Activated B cell treated with CpG ODN at 0.5 μM for 24 hours (primary cell): ENCODE data around the gene MATR3. TPM values are rescaled to one million over a fixed set of nuclear protein-coding genes. Genes with fewer than 3 reads are reported as not detected.

Source experiments
- ATAC-seq: fragments of 200-7000 bp; cut with Tn5 transposase; one replicate; pipeline ENCODE4 v1.10.0; 2021; ENCODE audit warnings: low read depth, mild to moderate bottlenecking, moderate library complexity
- CTCF ChIA-PET: fragments of 350-600 bp; sonication (Branson Sonifier 250); formaldehyde crosslinking; loops from one replicate; lab custom pipeline; 2021; ENCODE audit warnings: antibody characterized with exemption; lab: Charles Lee
- POLR2A ChIA-PET: fragments of 350-600 bp; sonication (Branson Sonifier 250); formaldehyde crosslinking; loops from one replicate; lab custom pipeline; 2021; ENCODE audit warnings: antibody characterized with exemption; lab: Charles Lee
- DNase-seq: peaks from one replicate; pipeline ENCODE4 v3.0.0; 2022
- H3K27ac Mint-ChIP-seq: one replicate; pipeline ENCODE4 v1.8.0; 2020; ENCODE audit warnings: mixed read lengths
- H3K27me3 Mint-ChIP-seq: one replicate; pipeline ENCODE4 v1.8.0; 2021; ENCODE audit warnings: mixed read lengths
- H3K36me3 Mint-ChIP-seq: one replicate; pipeline ENCODE4 v1.8.0; 2021; ENCODE audit warnings: low read depth, mixed read lengths
- H3K4me1 Mint-ChIP-seq: one replicate; pipeline ENCODE4 v1.8.0; 2021; ENCODE audit warnings: mixed read lengths
- H3K4me3 Mint-ChIP-seq: one replicate; pipeline ENCODE4 v1.8.0; 2020; ENCODE audit warnings: mild to moderate bottlenecking, mixed read lengths
- H3K9me3 Mint-ChIP-seq: one replicate; pipeline ENCODE4 v1.8.0; 2020; ENCODE audit warnings: mixed read lengths
- CTCF ChIP-seq: fragments of 200-600 bp; IDR thresholded peaks from one replicate; pipeline ENCODE4 v1.8.0; 2022; ENCODE audit warnings: antibody characterized with exemption, mild to moderate bottlenecking
- intact Hi-C: fragments of 100-400 bp; cut with micrococcal nuclease; formaldehyde crosslinking; loops from one replicate; pipeline ENCODE4 v1.15.1; 2024
- total RNA-seq: library from RNA; stranded (reverse); gene quantifications from 2 replicates; pipeline ENCODE4 v1.2.3, GENCODE V29; 2022

The MATR3 gene
- total RNA-seq, 1 donor from 2014 or later = 294 TPM

- no peaks in the 10 kb centered on the region for H3K27me3 Mint-ChIP-seq
- TF ChIP-seq CTCF = no peak
- ATAC-seq = no peak
- intact Hi-C loops = no loop called here
- no peaks in the 10 kb centered on the region for H3K9me3 Mint-ChIP-seq
- H3K36me3 Mint-ChIP-seq = peaks cover 48% of the 10 kb centered on the region
- ChIA-PET CTCF (interaction anchor here (1.0 kb wide), 1 partner anchor 10 kb away, joined by 3 read pairs; no protein-coding TSS in a partner anchor), POLR2A (interaction anchor here (0.5 to 1.2 kb wide), 2 partner anchors 13 to 22 kb away, joined by 3 read pairs; no protein-coding TSS in a partner anchor)
- no peak overlapping the region for H3K27ac Mint-ChIP-seq
- DNase-seq = no peak
- peaks cover 2% of the 10 kb centered on the region for H3K4me1 Mint-ChIP-seq
- H3K4me3 Mint-ChIP-seq = no peak overlapping the region
These were observed 70.4 kb downstream of the MATR3 start for GRCh38 chr5:139363937-139364336.

GRCh38 chr5:139364466-139364865, 70.9 kb downstream of the MATR3 start:
- no peaks in the 10 kb centered on the region for H3K27me3 Mint-ChIP-seq

GRCh38 chr5:139368613-139369012, 75.1 kb downstream of the MATR3 start:
- intact Hi-C loops = loop anchor here (2.0 kb wide), 1 partner anchor 18 kb away; no protein-coding TSS in a partner anchor
- H3K9me3 Mint-ChIP-seq = no peaks in the 10 kb centered on the region
- POLR2A ChIA-PET = interaction anchor here (0.7 to 1.2 kb wide), 2 partner anchors 27 to 75 kb away, joined by 3 read pairs; partner anchors contain the start of gene MATR3
- peak overlapping the region; percentile 41 for H3K27ac Mint-ChIP-seq
- no peak overlapping the region for H3K4me3 Mint-ChIP-seq
- CTCF ChIA-PET = interaction anchor here (1.8 kb wide), 1 partner anchor 19 kb away, joined by 4 read pairs; no protein-coding TSS in a partner anchor
- ATAC-seq (no peak), DNase-seq (no peak)
- no peak for TF ChIP-seq CTCF
- H3K27me3 Mint-ChIP-seq = no peaks in the 10 kb centered on the region
- H3K4me1 Mint-ChIP-seq = no peaks in the 10 kb centered on the region
- peaks cover 69% of the 10 kb centered on the region for H3K36me3 Mint-ChIP-seq

More at GRCh38 chr5:139364466-139364865, 70.9 kb downstream of the MATR3 start:
- no peak overlapping the region for H3K27ac Mint-ChIP-seq
- POLR2A ChIA-PET = interaction anchor here (1.2 kb wide), 1 partner anchor 22 kb away, joined by 3 read pairs; no protein-coding TSS in a partner anchor
- TF ChIP-seq CTCF = no peak
- DNase-seq = no peak
- CTCF ChIA-PET = interaction anchor here (1.0 kb wide), 1 partner anchor 10 kb away, joined by 3 read pairs; no protein-coding TSS in a partner anchor
- peaks cover 51% of the 10 kb centered on the region for H3K36me3 Mint-ChIP-seq
- intact Hi-C loops = no loop called here
- no peak overlapping the region for H3K4me3 Mint-ChIP-seq
- peaks cover 2% of the 10 kb centered on the region for H3K4me1 Mint-ChIP-seq
- H3K9me3 Mint-ChIP-seq = no peaks in the 10 kb centered on the region
- ATAC-seq = no peak

- ATAC-seq (no peak), DNase-seq (no peak)
- Mint-ChIP-seq H3K27me3 (no peaks in the 10 kb centered on the region), H3K27ac (no peak overlapping the region), H3K4me3 (no peak overlapping the region), H3K36me3 (peaks cover 68% of the 10 kb centered on the region), H3K4me1 (no peaks in the 10 kb centered on the region), H3K9me3 (no peaks in the 10 kb centered on the region)
- TF ChIP-seq CTCF = no peak
- ChIA-PET CTCF (interaction anchor here (1.8 kb wide), 1 partner anchor 19 kb away, joined by 4 read pairs; no protein-coding TSS in a partner anchor), POLR2A (interaction anchor here (0.6 to 0.7 kb wide), 2 partner anchors 75 to 99 kb away, joined by 3 read pairs; partner anchors contain the start of gene MATR3)
- intact Hi-C loops = loop anchor here (2.0 kb wide), 1 partner anchor 18 kb away; no protein-coding TSS in a partner anchor
These were observed 75.6 kb downstream of the MATR3 start for GRCh38 chr5:139369181-139369580.
